Neural progenitor cell (in vitro differentiated cells): ENCODE measurements around the gene TAX1BP1. TPM values are rescaled to one million over a fixed set of nuclear protein-coding genes. Genes with fewer than 3 reads are reported as not detected.

Experiments
- DNase-seq: peaks from one replicate; pipeline ENCODE4 v3.0.0-alpha.2; 2016; ENCODE audit warnings: low spot score
- H2AFZ ChIP-seq: fragments of 200-600 bp; sonication (generic); replicated peaks from 2 replicates; pipeline ENCODE4 v1.6.1; 2016; ENCODE audit warnings: antibody characterized with exemption
- H3F3A ChIP-seq: fragments of 200-600 bp; sonication (generic); 2 replicates; pipeline ENCODE4 v1.6.1; 2016; ENCODE audit warnings: antibody characterized with exemption, low read depth
- H3K27ac ChIP-seq: fragments of 200-600 bp; sonication (generic); 2 replicates; pipeline ENCODE4 v1.5.1; 2016; ENCODE audit warnings: mild to moderate bottlenecking
- H3K27me3 ChIP-seq: fragments of 200-600 bp; sonication (generic); 2 replicates; pipeline ENCODE4 v1.6.1; 2016; ENCODE audit warnings: mild to moderate bottlenecking, moderate library complexity
- H3K36me3 ChIP-seq: fragments of 200-600 bp; sonication (generic); 2 replicates; pipeline ENCODE4 v1.5.1; 2016
- H3K4me1 ChIP-seq: fragments of 200-600 bp; sonication (generic); 2 replicates; pipeline ENCODE4 v1.6.1; 2016; ENCODE audit warnings: mixed run types
- H3K4me2 ChIP-seq: fragments of 200-600 bp; sonication (generic); 2 replicates; pipeline ENCODE4 v1.6.1; 2016
- H3K4me3 ChIP-seq: fragments of 200-600 bp; sonication (generic); 2 replicates; pipeline ENCODE4 v1.5.1; 2016
- H3K79me2 ChIP-seq: fragments of 200-600 bp; sonication (generic); 2 replicates; pipeline ENCODE4 v1.6.1; 2016; ENCODE audit warnings: low read depth
- H3K9ac ChIP-seq: fragments of 200-600 bp; sonication (generic); 2 replicates; pipeline ENCODE4 v1.6.1; 2016
- H3K9me3 ChIP-seq: fragments of 200-600 bp; sonication (generic); 2 replicates; pipeline ENCODE4 v1.5.1; 2016; ENCODE audit warnings: low read depth
- H4K20me1 ChIP-seq: fragments of 200-600 bp; sonication (generic); 2 replicates; pipeline ENCODE4 v1.6.1; 2016; ENCODE audit warnings: low read depth
- H3K27ac Mint-ChIP-seq: 3 replicates; pipeline ENCODE4 v1.8.0; 2021; ENCODE audit warnings: mixed read lengths
- H3K27me3 Mint-ChIP-seq: 2 replicates; pipeline ENCODE4 v1.8.0; 2022; ENCODE audit warnings: low read depth, mild to moderate bottlenecking, inconsistent platforms, moderate library complexity, mixed read lengths; ENCODE audit not compliant: insufficient read depth
- H3K36me3 Mint-ChIP-seq: 3 replicates; pipeline ENCODE4 v1.8.0; 2021; ENCODE audit warnings: mixed read lengths
- H3K4me1 Mint-ChIP-seq: 3 replicates; pipeline ENCODE4 v1.8.0; 2021; ENCODE audit warnings: mixed read lengths
- H3K4me3 Mint-ChIP-seq: 3 replicates; pipeline ENCODE4 v1.8.0; 2021; ENCODE audit warnings: mild to moderate bottlenecking, moderate library complexity, mixed read lengths
- H3K9me3 Mint-ChIP-seq: 3 replicates; pipeline ENCODE4 v1.8.0; 2020; ENCODE audit warnings: mixed read lengths
- CTCF ChIP-seq: fragments of 200-600 bp; sonication (generic); IDR thresholded peaks from 2 replicates; pipeline ENCODE4 v1.5.1; 2017; ENCODE audit warnings: antibody characterized with exemption, mild to moderate bottlenecking
- EZH2 ChIP-seq: fragments of 200-600 bp; sonication (generic); IDR thresholded peaks from 2 replicates; pipeline ENCODE4 v1.6.1; 2017; ENCODE audit warnings: antibody characterized with exemption, mild to moderate bottlenecking, moderate library complexity
- EZH2phosphoT487 ChIP-seq: fragments of 200-600 bp; sonication (generic); IDR thresholded peaks from 2 replicates; pipeline ENCODE4 v1.6.1; 2017; ENCODE audit warnings: antibody characterized with exemption
- total RNA-seq: library from RNA; depleted of rRNA; stranded (reverse); fragments of >200 nt; gene quantifications from 2 replicates; pipeline ENCODE4 v1.2.3, GENCODE V29; 2015; ENCODE audit warnings: low replicate concordance

The TAX1BP1 gene
- total RNA-seq, 1 donor from 2014 or later: 80.0 TPM

DNA sequence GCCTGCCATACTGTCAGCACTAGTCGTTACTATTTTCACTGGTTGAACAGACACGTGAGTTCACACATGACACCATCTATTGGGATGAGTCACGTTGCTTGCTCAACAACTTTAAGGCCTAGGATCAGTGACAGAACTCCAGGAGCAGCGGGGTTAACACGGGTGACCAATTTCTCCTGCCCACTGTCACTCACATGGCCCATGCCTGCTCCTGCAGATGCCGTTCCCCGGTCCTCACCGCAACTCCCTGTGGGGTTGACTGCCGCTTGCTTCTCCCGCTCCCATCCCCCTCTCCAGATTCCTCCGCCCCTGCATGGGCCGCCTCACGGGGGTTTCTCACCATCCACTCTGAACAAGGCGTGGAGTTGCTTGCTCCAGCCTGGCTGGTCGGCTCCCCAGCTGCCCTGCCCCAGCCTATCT is 128.2 kb downstream of the TAX1BP1 start:
- no peak overlapping the region for H3K4me3 ChIP-seq
- no peaks in the 10 kb centered on the region for H3K79me2 ChIP-seq
- H3K36me3 ChIP-seq: no peaks in the 10 kb centered on the region
- Mint-ChIP-seq H3K9me3 (peaks cover 2% of the 10 kb centered on the region), H3K27ac (peak overlapping the region; percentile 50), H3K4me3 (no peak overlapping the region), H3K36me3 (no peaks in the 10 kb centered on the region), H3K4me1 (peaks cover 13% of the 10 kb centered on the region), H3K27me3 (peaks cover 2% of the 10 kb centered on the region)
- H3K9me3 ChIP-seq: no peaks in the 10 kb centered on the region
- no peak overlapping the region for H3K4me2 ChIP-seq
- H3K27ac ChIP-seq: no peak overlapping the region
- TF ChIP-seq CTCF: no peak
- no peak for TF ChIP-seq EZH2
- no peak for TF ChIP-seq EZH2phosphoT487
- H3K27me3 ChIP-seq: no peaks in the 10 kb centered on the region
- H3F3A ChIP-seq: no peaks in the 10 kb centered on the region
- no peak overlapping the region for H3K9ac ChIP-seq
- no peak overlapping the region for H2AFZ ChIP-seq
- no peaks in the 10 kb centered on the region for H4K20me1 ChIP-seq
- DNase-seq: no peak
- peaks cover 4% of the 10 kb centered on the region for H3K4me1 ChIP-seq

DNA sequence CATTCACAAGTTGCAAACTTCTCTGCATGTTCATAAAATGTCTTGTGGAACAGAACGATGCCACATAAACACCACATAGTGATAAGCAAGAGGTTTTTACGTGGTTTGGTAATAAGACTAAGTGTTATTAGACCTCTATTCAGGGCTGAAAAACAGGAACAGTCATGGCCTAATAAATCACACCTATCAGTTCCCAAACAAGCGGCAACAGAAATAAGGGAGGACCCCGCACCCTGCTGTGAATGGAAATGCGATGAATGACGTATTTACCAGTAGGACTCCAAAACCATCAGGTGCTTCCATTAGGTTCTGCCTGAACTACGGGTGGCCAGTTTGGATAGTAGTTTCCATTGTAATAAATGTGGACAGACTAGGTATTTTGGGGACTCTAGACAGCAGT is 129.1 kb downstream of the TAX1BP1 start:
- no peak overlapping the region for H3K4me2 ChIP-seq
- TF ChIP-seq EZH2 (no peak), CTCF (no peak), EZH2phosphoT487 (no peak)
- no peaks in the 10 kb centered on the region for H3K36me3 ChIP-seq

DNA sequence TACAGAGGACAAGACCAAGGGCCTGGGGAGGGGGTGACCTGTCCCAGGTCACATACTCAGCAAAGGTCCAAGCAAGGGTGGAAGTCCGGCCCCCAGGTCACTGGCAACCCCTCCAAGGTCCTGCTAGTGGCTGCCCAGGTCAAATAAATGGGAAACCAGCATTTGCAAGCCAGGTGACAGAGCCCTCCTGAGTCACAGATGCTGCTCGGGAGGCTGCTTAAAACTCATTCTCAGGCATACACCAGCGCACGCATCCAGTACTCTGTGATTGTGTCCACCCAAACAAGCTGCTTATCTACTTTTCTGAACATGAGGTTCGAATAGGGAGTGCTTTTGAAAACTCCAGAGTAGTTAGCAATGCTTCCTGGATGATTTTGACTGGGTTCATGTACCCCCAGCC is 130.6 kb downstream of the TAX1BP1 start:
- Histone ChIP-seq H3K79me2 (no peaks in the 10 kb centered on the region), H3K4me3 (no peak overlapping the region), H3K36me3 (no peaks in the 10 kb centered on the region), H2AFZ (no peak overlapping the region), H3K27ac (no peak overlapping the region), H3K4me1 (peaks cover 4% of the 10 kb centered on the region), H3F3A (no peaks in the 10 kb centered on the region), H3K27me3 (no peaks in the 10 kb centered on the region), H3K9ac (no peak overlapping the region), H3K4me2 (no peak overlapping the region), H3K9me3 (no peaks in the 10 kb centered on the region), H4K20me1 (no peaks in the 10 kb centered on the region)
- Mint-ChIP-seq H3K27me3 (peaks cover 2% of the 10 kb centered on the region), H3K36me3 (no peaks in the 10 kb centered on the region), H3K27ac (no peak overlapping the region), H3K4me1 (peaks cover 4% of the 10 kb centered on the region), H3K4me3 (no peak overlapping the region), H3K9me3 (peaks cover 7% of the 10 kb centered on the region)
- DNase-seq: no peak
- TF ChIP-seq EZH2 (no peak), EZH2phosphoT487 (no peak), CTCF (no peak)

More for the DNA sequence above, 129.1 kb downstream of the TAX1BP1 start:
- no peaks in the 10 kb centered on the region for H3K36me3 Mint-ChIP-seq
- Histone ChIP-seq H3K9me3 (no peaks in the 10 kb centered on the region), H3K4me3 (no peak overlapping the region), H3F3A (no peaks in the 10 kb centered on the region), H2AFZ (no peak overlapping the region), H3K9ac (no peak overlapping the region), H3K27me3 (no peaks in the 10 kb centered on the region), H4K20me1 (no peaks in the 10 kb centered on the region), H3K79me2 (no peaks in the 10 kb centered on the region), H3K4me1 (peaks cover 4% of the 10 kb centered on the region), H3K27ac (no peak overlapping the region)
- DNase-seq: no peak
- H3K9me3 Mint-ChIP-seq: peaks cover 2% of the 10 kb centered on the region
- H3K4me1 Mint-ChIP-seq: peaks cover 6% of the 10 kb centered on the region
- no peak overlapping the region for H3K27ac Mint-ChIP-seq
- no peak overlapping the region for H3K4me3 Mint-ChIP-seq
- H3K27me3 Mint-ChIP-seq: no peaks in the 10 kb centered on the region
